GM19023 (cell line): ENCODE measurements around the gene APCDD1.
"Not testable (repeated sequence)": the region's sequence is repeated elsewhere in the genome, so short reads cannot be mapped to it uniquely, and the experiment has no call there.

ENCODE experiments used
- ATAC-seq: cut with Tn5 transposase; IDR thresholded peaks from one replicate; pipeline ENCODE4 v1.9.1; 2021; ENCODE audit warnings: mild to moderate bottlenecking, moderate library complexity; ENCODE audit not compliant: unreplicated experiment

APCDD1 gene

DNA sequence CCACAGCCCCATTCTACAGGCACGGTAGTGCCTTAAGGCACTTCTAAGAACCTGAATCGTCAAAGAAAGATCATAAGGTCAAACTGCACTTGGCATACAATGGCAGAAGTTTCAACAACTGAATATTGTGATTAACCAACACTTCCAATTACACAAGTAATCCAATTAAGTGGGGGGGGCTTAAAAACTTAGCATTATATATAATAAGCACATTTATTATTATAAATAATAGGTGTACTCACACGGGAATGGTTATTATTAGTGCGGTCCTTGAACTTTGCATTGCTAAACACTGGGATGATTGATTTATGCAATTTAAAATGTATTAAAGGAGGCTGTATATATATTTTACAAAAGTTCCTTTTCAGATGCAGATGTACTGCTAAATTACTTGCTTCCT is 7.6 kb downstream of the APCDD1 start:
- no peak for ATAC-seq

- ATAC-seq = no peak
These were observed 8.2 kb downstream of the APCDD1 start for GRCh38 chr18:10462597-10462996.

- no peak for ATAC-seq
These were observed 8.7 kb downstream of the APCDD1 start for GRCh38 chr18:10463096-10463495.

- ATAC-seq = no peak
These were observed 9.3 kb downstream of the APCDD1 start for GRCh38 chr18:10463741-10464140.

- not testable (repeated sequence) for ATAC-seq
These were observed 9.8 kb downstream of the APCDD1 start for GRCh38 chr18:10464161-10464648.

DNA sequence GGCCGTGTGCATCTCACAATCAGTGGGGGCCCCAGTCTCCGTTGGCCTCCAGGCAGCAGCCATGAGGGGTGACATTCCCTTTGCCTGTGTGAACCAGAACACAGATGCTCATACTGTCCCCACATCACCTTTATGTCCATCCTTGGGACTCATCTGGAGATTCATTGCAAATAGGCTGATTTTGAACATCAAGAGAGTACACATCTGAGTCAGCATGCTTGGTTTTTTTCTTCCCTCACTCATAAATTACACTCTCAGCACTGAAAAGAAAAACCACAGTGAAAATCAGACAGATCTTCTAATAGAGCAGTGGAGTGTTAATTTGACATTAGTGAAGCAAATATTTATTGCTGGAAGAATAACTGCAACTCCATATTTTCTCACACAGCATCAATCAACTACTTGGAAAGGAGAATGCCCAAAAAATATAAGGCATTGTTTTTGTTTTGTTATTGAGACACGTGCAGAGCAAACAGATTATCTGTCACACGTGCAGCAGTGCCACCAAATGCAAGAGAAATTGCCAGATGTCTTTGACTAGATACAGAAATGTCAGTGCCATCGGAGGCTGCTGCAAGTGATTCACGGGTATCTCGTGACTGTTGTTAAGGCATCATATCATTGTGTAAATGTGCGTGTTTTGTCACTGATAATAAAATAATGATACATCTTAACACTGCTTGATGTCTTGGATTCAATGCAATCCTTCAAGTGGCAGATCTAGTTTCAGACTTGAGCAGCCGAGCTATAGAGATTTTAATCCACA is 10.9 kb downstream of the APCDD1 start:
- ATAC-seq = no peak

DNA sequence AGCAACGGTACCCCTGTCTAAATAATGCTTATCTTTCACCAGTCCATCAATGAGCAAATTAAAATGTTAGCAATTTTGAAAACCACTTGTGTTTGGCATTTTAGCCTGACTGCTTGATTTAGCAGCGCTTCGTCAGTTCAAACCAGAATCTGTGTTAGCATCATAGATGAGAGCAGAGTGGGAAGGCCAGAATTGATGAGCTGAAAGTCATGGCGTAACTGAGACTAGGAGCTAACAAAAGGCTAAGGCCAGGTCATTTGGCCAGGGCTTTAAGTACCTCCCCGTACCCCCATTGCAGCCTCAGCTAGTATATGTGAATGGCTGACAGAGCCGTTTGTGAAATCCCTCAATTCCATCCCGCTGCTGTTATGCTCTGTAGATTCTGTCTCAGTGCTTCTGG is 16.0 kb downstream of the APCDD1 start:
- no peak for ATAC-seq

- ATAC-seq = no peak
These were observed 17.1 kb downstream of the APCDD1 start for GRCh38 chr18:10471574-10471973.

GRCh38 chr18:10473132-10473531 is 18.7 kb downstream of the APCDD1 start:
- ATAC-seq = no peak

DNA sequence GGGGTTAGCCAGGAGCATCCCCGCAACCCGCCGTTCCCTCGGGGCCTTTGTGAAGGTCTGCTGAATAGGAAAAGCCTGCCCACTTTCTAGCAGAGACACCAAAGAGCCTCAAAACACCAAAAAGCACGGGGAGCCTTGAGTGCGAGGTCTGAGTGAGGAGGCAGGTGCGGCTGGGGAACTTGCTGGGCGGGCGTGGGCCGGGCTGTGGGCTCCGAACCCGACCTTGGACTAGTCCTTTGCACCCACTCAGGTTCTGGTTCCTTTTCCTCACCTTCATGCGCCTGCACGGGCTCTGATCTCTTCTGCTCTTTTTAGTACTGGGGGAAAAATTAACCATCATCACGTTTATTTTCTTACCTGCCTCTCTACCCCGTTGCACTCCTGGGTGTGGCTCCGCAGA is 19.9 kb downstream of the APCDD1 start:
- ATAC-seq = no peak

DNA sequence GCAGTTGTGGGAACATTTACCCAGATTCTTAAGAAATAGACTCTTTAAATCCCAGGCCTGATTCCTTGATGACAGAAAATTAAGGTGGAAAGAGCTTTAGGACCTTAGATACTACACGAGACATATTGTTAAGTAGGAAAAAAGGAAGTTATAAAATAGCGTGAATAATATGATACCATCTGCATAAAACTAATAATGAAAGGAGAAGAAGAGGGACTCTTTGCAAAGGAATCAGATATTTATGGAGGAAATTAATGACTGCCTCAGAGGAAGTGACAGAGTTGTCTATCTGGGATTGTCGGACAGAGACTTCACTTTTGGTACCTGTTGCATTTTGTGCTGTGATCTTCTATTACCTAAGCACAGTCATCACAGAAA is 20.8 kb downstream of the APCDD1 start:
- no peak for ATAC-seq

- ATAC-seq = no peak
These were observed 21.3 kb downstream of the APCDD1 start for GRCh38 chr18:10475654-10476291.

- no peak for ATAC-seq
These were observed 21.9 kb downstream of the APCDD1 start for GRCh38 chr18:10476338-10476791.

- no peak for ATAC-seq
These were observed 22.9 kb downstream of the APCDD1 start for GRCh38 chr18:10477121-10477862.

DNA sequence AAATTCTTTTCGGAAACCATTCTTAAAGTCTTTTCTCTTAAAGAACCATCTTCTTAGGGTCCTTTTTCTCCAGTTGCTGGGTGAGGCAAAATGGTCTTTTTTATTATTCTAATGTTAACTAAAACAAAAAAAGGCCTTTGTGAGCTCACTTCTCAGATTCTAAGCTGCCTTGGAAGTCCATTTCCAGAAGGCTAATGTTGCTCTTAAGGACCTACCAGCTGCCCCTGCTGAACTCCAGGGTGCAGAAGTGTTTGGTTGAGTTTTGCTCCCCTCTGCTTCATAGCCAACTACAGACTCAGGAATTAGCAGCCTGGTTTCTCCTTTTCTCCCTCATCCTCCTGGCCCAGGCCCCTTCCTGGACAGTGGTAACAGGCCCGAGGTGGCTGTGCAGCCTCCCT is 23.4 kb downstream of the APCDD1 start:
- no peak for ATAC-seq

GRCh38 chr18:10481831-10482230 is 27.4 kb downstream of the APCDD1 start:
- no peak for ATAC-seq

GRCh38 chr18:10482363-10482984 is 28.0 kb downstream of the APCDD1 start:
- ATAC-seq = peak; percentile 5

DNA sequence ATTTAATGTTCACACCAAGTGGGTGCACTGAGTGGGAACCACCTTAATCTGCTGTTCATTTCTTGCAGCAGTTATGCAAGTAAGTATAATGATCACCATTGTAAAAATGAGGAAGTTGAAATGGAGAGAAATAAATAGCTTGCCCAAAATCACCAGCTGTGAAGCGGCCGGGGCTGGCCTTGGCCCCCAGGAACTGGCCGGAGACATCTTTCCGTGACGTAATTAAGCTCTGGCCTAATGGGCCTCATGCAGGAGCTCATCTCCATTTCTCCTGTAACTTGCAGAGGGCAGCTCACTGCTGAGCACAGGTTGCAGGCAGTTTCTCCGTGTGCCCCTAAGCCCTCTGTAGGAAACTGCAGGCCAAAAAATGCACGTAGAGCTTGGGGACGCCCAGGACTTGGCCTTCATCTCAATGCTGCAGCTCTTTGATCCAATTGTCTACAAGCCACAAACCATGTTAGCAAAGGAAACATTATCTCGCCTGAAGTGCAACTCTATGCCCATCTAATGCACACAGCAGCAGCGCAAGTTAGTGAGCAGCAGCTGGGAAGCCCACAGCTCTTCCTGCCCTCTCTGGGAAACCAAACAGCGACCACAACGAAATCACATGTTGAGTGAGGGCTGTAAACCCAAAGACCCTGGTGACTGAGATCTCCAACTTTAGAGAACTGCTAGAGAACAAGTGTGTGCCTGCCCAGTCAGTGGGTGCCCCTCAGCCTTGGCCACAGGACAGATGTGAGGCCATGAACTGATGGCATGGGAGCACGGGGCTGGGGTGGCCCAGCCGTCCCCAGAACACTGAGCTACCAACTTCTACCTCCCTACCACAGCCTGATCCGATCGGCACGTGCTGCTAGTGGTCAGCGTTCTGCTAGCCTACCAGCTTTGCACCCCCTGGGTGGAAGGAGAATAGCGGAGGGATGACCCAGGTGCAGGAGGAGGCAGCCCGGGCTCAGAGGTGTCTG is 28.8 kb downstream of the APCDD1 start:
- peak; percentile 78 for ATAC-seq

GRCh38 chr18:10485475-10485874 is 31.0 kb downstream of the APCDD1 start:
- ATAC-seq = no peak

GRCh38 chr18:10486362-10486761 is 31.9 kb downstream of the APCDD1 start:
- no peak for ATAC-seq
